ENCODE data around the gene NFKB2. TPM values are rescaled to one million over a fixed set of nuclear protein-coding genes. Genes with fewer than 3 reads are reported as not detected.

The NFKB2 gene
- total RNA-seq, 1 donor from 2014 or later: 26.8 TPM

DNA sequence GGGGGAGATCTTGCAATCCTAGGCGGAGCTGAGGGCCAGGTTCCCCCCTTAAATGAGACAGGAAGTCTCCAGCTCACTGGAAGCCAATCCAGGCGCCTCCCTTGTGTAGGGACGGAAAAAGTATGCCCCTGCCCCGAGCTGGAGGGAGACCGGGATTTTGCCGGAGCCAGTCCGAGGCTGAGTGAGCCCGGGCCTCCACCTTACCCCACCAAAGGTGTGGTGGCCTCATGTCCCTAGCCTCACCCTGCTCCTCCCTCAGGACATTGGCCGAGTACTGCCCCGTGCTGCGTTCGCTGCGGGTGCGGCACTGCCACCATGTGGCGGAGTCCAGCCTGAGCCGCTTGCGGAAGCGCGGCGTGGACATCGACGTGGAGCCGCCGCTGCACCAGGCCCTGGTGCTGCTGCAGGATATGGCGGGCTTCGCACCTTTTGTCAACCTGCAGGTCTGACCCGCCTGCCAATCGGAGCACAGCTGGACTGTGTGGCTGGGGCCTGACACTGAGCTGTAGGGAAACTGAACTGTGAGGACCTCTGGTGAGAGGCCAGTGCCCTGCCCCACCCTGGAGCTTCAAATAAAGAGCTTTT lies 27.1 kb downstream of the NFKB2 start:
- Histone ChIP-seq H3K27me3 (no peaks in the 10 kb centered on the region), H3K27ac (peak overlapping the region; percentile 73), H3K4me1 (peaks cover 39% of the 10 kb centered on the region), H3K4me3 (peak overlapping the region; percentile 59 to 93), H3K9me3 (no peaks in the 10 kb centered on the region), H3K36me3 (no peaks in the 10 kb centered on the region)
- TF ChIP-seq POLR2A (IDR thresholded peaks at IDR 0.05) (no peak), POLR2AphosphoS5 (IDR thresholded peaks at IDR 0.05; ENCODE audit: insufficient read depth in 1 of 2, low read depth in 1 of 2) (peak; percentile 33 to 56)
- TF ChIP-seq, protein P1, sequence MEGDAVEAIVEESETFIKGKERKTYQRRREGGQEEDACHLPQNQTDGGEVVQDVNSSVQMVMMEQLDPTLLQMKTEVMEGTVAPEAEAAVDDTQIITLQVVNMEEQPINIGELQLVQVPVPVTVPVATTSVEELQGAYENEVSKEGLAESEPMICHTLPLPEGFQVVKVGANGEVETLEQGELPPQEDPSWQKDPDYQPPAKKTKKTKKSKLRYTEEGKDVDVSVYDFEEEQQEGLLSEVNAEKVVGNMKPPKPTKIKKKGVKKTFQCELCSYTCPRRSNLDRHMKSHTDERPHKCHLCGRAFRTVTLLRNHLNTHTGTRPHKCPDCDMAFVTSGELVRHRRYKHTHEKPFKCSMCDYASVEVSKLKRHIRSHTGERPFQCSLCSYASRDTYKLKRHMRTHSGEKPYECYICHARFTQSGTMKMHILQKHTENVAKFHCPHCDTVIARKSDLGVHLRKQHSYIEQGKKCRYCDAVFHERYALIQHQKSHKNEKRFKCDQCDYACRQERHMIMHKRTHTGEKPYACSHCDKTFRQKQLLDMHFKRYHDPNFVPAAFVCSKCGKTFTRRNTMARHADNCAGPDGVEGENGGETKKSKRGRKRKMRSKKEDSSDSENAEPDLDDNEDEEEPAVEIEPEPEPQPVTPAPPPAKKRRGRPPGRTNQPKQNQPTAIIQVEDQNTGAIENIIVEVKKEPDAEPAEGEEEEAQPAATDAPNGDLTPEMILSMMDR (IDR thresholded peaks at IDR 0.05): peak; percentile 27 to 65 (median 57)
- intact Hi-C loops (cut with DNase I): no loop called here
- no peak for DNase-seq (ENCODE audit: extremely low spot score in 2 of 2)

DNA sequence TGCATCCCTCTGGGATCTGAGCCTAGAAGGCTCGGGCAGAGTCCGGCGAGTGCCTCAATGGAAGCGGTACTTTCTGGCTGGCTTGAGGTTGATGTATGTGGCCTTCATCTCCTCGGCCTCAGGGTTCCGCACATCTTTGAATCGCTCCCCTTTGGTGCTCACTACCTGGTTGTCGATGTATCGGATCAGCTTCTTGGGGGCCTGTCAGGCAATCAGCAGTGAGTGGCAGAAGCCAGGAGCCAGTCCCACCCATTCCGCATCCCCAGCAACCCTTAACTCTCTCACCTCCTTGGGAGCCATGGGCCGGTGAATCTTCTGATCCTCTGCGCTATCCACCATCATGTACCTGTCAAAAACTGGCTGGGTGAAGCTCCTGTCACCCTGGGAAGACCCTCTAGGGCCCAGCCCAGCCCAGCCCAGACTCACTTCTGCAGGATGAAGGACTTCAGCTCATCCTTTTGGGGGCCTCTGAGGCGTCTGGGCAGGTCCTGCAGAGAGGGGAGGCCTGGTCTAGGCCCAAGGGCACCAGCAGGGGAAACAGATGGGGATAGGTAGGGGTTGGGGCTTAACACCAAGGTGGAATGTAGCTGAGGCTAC lies 28.0 kb downstream of the NFKB2 start:
- DNase-seq (ENCODE audit: extremely low spot score in 2 of 2): no peak
- Histone ChIP-seq H3K36me3 (no peaks in the 10 kb centered on the region), H3K4me3 (no peak overlapping the region), H3K4me1 (peaks cover 39% of the 10 kb centered on the region), H3K27ac (no peak overlapping the region), H3K9me3 (no peaks in the 10 kb centered on the region), H3K27me3 (no peaks in the 10 kb centered on the region)
- TF ChIP-seq, protein P1 (IDR thresholded peaks at IDR 0.05): no peak
- TF ChIP-seq POLR2A (IDR thresholded peaks at IDR 0.05) (no peak), POLR2AphosphoS5 (IDR thresholded peaks at IDR 0.05; ENCODE audit: insufficient read depth in 1 of 2, low read depth in 1 of 2) (no peak)
- intact Hi-C loops (cut with DNase I): no loop called here

DNA sequence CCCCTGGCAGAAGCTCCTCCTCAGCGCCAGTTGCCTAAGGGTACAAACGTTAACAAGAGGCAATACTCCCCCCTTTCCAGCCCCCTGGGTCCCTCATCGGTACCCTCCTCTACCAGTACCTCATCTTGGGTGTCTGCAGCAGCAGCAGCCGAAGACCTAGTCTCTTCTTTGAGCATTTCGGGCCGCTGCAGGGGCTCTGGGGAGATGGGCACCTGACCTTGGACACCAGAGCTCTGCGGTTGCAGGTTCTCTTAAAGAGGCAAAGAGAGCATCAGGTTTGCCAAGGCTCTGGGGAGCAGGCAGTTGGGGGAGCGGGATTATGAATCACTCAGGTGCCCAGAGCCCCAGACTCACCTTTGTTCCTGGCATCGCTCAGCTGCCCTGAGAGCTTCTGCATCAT lies 28.6 kb downstream of the NFKB2 start:
- intact Hi-C loops (cut with DNase I): no loop called here
- H3K4me3 ChIP-seq: no peak overlapping the region
- H3K36me3 ChIP-seq: no peaks in the 10 kb centered on the region
- no peak for DNase-seq (ENCODE audit: extremely low spot score in 2 of 2)
- H3K27ac ChIP-seq: no peak overlapping the region
- no peak for TF ChIP-seq POLR2A (IDR thresholded peaks at IDR 0.05)
- TF ChIP-seq POLR2AphosphoS5 (IDR thresholded peaks at IDR 0.05; ENCODE audit: insufficient read depth in 1 of 2, low read depth in 1 of 2): no peak
- TF ChIP-seq, protein P1 (IDR thresholded peaks at IDR 0.05): no peak
- peaks cover 32% of the 10 kb centered on the region for H3K4me1 ChIP-seq
- no peaks in the 10 kb centered on the region for H3K27me3 ChIP-seq
- H3K9me3 ChIP-seq: no peaks in the 10 kb centered on the region

DNA sequence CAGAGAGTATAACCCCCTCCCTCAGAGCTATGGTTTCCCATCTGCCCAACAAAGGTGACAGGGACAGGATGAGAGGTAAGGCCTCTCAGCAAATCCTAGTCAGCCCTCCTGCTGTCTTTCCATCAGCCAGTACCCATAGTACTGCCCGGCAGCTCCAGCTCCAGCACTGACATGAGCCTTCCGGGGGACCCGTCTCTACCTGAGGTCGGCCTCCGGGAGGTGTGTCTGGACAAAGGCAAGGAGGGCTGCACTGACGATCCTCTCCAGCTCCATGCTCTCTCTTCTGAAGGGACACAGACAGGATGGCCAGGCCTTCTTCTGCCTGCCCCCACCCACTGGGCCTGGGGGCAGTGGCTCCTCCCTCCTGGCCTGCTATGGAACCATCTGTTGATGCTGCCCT lies 29.4 kb downstream of the NFKB2 start:
- Histone ChIP-seq H3K27me3 (no peaks in the 10 kb centered on the region), H3K9me3 (no peaks in the 10 kb centered on the region), H3K36me3 (no peaks in the 10 kb centered on the region), H3K4me3 (no peak overlapping the region), H3K4me1 (peaks cover 24% of the 10 kb centered on the region), H3K27ac (no peak overlapping the region)
- no peak for DNase-seq (ENCODE audit: extremely low spot score in 2 of 2)
- intact Hi-C loops (cut with DNase I): no loop called here
- TF ChIP-seq, protein P1 (IDR thresholded peaks at IDR 0.05): no peak
- TF ChIP-seq POLR2A (IDR thresholded peaks at IDR 0.05): no peak
- TF ChIP-seq POLR2AphosphoS5 (IDR thresholded peaks at IDR 0.05; ENCODE audit: insufficient read depth in 1 of 2, low read depth in 1 of 2): no peak

DNA sequence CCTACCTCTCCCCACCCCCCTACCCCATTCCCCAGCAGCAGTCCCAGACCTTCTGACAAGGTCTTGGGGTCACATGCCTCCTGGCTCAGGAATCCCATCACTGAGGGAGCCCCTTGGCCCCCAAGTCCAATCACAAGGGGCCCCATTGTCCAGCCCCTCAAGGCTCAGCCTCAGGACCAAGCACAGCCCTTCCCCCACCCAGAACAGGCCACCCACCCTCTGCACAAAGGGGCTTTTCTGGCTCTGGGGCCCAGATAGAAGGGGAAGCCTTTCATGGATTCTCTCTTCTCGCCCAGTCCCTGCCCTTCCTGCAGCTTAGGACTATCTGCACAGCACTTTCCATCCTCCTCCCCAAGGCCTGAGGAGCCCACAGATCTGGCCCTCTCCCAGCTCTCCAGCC lies 29.9 kb downstream of the NFKB2 start:
- Histone ChIP-seq H3K36me3 (no peaks in the 10 kb centered on the region), H3K27me3 (no peaks in the 10 kb centered on the region), H3K4me1 (peaks cover 20% of the 10 kb centered on the region), H3K4me3 (no peak overlapping the region), H3K9me3 (no peaks in the 10 kb centered on the region), H3K27ac (no peak overlapping the region)
- no peak for TF ChIP-seq POLR2AphosphoS5 (IDR thresholded peaks at IDR 0.05; ENCODE audit: insufficient read depth in 1 of 2, low read depth in 1 of 2)
- TF ChIP-seq, protein P1 (IDR thresholded peaks at IDR 0.05): no peak
- TF ChIP-seq POLR2A (IDR thresholded peaks at IDR 0.05): no peak
- intact Hi-C loops (cut with DNase I): no loop called here
- DNase-seq (ENCODE audit: extremely low spot score in 2 of 2): no peak

Data from vagina (tissue), 2 donors.